Hepatic stellate cell (primary cell): ENCODE data around the gene OXTR.
A peak's percentile ranks its signal among the peaks of the same experiment; 100 is the strongest.

Source experiments
- DNase-seq: peaks from one replicate; pipeline ENCODE4 v3.0.0; 2011; ENCODE audit warnings: low spot score

OXTR gene

DNA sequence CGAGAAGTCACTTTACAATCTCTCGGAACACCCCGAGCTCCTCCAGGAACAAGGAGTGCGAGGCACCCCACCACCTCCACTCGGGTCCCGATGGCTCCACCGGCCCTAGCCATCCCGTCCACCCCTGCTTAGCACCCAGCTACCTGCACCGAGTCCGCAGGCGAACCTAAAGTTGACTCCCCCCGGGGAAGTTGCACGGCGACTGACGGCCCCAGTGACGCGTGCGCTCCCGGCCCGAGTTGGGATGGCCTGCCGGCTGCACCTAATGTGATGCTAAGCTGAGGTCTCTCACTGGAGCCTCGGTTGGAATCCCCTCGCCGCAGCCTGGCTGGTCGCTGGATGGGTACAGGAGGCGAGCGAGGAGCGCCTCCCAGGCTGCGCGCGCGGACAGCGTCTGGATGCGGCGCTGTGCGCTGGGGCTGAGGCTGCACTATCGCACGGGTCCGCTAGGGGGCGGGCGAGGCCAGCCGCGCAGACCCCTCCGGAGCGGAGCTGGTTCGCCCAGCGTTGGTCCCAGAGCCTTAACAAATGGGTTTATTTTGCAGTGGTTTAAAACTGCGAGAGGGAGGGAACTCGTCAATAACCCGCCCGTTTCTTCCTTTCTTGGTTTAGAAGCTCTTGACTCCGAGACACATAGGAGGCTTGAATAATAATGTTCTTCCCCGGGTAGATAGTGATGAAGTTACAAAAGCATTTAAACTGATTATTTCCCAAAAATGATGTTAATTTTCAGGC, at the start of gene OXTR:
TSS of gene OXTR (minus strand) at position 526 of the 735 bp plus-strand sequence. CDS start 1,426 bp downstream, outside the sequence.
- DNase-seq, result peak; percentile 90

DNA sequence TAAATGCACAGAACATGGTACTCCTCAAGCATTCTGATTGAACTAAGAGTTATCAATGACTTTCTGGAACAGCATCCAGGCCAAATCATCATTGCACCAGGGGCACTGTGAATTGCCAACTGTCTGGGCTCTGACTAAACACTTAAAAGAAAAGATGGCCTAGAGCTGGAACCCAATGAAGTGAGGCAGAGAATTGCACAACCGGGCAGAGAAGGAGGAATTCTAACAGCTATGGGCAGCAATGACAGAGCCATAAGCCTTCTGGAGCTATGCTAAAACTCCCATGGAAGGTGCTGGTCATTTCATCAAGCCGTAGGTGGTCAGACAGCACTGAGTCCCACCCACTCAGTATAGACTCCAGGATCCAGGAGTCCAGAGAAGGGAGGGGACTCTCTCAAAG, 48.1 kb upstream of the OXTR start:
- DNase-seq, result no peak

DNA sequence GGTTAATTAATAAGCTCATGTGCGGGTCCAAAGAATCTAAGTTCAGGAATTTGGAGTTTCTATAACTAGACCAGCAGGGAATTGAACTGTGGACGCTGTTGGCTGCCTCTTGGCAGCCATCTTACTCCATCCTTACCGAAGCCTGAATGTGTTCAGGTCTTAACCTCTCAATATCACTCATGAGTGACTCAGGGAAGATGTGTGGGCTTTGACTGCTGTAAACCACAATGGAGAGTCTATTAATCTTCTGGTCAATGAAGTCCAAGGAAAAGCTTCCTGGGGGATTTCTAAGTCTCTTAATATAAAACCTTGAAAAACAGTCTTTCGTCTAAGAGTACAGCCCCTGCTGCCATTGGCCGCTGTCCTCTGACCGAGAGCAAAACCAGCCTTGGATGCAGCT, 46.7 kb upstream of the OXTR start:
- no peak for DNase-seq

DNA sequence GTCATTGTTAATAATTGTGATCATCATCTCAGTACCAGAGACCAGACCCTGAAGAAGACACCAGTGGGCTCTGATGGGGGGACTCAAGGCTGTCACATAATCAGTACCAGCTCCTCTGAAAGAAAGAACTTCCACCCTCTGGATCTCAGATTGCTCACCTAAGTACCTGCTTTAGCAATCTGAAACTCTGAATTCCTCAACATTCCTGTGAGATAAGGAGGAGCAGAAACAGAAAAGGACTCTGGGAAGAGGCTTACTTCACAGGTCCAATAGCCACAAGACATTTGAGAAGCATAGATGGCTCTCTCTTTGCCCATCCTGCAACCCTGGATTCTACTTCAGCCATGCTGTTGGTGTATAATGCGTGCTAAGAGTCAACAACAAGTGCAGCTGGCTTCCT, 44.0 kb upstream of the OXTR start:
- no peak for DNase-seq

DNA sequence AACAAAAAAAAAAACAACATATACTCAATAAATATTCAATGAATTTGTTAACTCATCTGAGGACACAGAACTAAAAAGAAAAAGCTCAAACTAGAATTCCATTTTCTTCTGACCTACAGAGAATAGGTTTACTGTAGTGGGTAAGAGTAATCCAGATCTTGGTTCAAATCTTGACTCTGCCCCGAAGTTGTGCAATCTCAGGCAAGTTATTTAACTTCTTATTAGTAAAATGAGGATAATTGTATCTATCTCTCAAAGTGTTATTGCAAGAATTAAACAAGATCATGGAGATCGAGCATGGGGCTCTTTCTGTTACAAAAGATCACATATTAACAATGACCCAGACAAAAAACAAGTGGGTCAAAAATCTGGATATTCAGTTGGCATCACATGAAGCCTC, 41.1 kb upstream of the OXTR start:
- no peak for DNase-seq

DNA sequence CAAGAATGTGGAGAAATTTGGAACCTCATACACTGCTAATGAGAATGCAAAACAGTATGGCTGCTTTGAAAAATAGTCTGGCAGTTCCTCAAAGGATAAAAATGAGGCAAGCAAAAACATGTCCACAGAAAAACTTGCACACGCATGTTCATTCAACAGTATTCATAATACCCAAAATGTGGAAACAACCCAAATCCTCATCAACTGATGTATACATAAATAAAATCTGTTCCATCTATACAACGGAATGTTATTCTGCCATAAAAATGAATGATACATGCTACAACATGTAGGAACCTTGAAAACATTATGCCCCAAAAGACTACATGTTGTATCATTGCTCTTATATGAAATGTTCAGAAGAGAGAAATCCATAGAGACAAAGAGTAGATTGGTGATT, 36.4 kb upstream of the OXTR start:
- DNase-seq, result no peak

GRCh38 chr3:8802256-8802655, 32.8 kb upstream of the OXTR start:
- DNase-seq, result no peak

DNA sequence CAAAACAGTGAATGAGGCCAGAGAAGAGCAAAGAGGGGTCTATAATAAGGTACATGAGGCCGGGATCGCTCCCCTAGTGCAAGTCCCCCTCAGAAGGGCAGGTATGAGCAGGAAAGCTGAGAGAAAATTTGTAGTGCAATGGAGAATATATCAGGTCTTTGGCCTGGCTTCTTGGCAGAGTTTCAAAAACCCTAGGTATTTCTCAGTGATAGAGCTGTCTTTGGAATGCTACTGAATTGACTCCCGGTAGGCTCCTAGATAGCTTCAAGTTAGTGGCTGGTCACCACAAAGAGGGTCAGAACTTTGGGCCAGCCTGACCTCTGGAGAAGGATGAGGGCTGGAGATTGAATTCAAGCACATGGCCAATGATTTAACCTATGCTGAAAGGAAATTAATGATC, 30.6 kb upstream of the OXTR start:
- DNase-seq, result no peak

- DNase-seq, result no peak
These were observed 24.8 kb upstream of the OXTR start for GRCh38 chr3:8794247-8794646.

GRCh38 chr3:8793242-8793641, 23.8 kb upstream of the OXTR start:
- DNase-seq, result peak; percentile 54

DNA sequence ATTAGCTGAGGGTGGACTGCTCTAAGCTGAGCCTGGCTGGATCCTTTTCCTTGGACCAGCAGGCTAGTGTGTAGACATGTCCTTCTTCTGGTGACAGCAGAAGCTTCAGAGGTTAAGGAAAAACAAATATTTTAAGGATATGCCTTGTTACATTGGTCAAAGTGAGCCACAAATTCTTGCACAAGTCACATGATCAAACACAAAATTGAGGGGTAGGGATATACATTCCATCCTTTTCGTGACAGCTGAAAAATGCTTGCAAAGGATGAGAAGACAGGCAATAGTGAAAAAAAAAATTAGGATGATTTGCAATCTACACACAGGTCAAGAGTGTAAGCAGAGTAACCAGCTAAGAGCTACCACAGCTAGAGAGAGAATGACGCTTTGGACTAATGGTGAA, 21.1 kb upstream of the OXTR start:
- DNase-seq, result no peak

DNA sequence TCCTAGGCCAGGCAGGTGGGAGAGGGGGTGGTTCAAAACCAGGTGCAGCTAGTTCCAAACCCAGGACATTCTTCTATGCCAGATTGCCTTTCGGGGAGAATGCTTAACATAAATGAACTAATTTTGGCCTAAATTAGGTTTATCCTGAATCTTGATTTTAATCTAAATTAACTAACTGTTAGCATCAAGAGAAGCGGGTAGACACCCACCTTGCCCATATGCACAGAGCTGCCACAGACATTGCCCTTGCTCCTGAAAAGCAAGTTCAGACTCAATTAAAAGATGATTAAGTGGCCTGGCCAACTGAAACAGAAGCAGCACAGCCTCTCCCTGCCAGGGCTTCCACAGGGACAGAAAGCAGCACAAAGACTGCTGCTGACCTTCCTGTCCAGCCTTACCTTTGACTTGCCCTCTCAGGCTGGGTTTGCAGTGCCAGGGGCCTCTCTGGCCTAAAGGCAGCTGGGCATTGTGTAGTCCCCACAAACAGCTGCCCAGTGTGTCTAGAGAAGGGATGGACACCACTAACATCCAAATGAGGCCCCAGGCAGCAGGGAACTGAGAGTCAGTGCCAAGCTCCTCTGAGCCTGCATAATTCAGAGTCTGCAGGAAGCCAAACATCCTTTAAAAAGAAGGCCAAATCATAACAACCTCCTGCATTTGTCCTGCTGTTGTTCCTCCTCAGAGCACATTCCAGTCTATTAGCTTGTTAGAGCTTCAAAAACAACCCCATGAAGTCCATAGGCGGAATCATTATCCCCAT, 15.4 kb upstream of the OXTR start:
- DNase-seq, result no peak

- no peak for DNase-seq
These were observed 10.9 kb upstream of the OXTR start for GRCh38 chr3:8780279-8780678.

GRCh38 chr3:8778475-8778874, 9.1 kb upstream of the OXTR start:
- DNase-seq, result no peak

- DNase-seq, result no peak
These were observed 8.5 kb upstream of the OXTR start for GRCh38 chr3:8777978-8778267.

- DNase-seq, result no peak
These were observed 8.0 kb upstream of the OXTR start for GRCh38 chr3:8777201-8777977.

GRCh38 chr3:8776406-8776805, 7.0 kb upstream of the OXTR start:
- DNase-seq, result peak; percentile 58

GRCh38 chr3:8775602-8776001, 6.2 kb upstream of the OXTR start:
- no peak for DNase-seq

DNA sequence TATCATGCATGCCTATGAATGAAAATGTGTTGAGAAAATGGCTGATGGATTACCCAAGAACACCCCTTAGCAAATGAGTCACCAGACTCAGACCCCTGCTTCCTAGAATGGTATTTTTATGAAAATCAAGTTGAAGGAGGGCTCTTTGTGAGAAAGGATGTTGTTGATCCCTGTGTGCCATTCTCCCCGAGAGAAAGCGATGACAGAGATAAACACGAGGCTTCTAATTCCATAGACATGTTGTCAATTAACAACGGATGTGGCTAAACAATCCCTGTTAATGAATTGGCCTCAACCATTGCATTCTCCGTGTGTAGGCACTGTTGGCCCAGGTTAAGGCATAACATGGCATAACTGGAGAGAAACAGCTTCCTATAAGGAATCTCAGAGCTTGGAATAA, 5.8 kb upstream of the OXTR start:
- no peak for DNase-seq

GRCh38 chr3:8773941-8774542, 4.6 kb upstream of the OXTR start:
- DNase-seq, result no peak

GRCh38 chr3:8768364-8769087, 887 bp downstream of the OXTR start:
- peak; percentile 47 for DNase-seq
